Activated T-helper 2 cell treated with anti-CD3 and anti-CD28 coated beads, Interferon-gamma antibody, Interleukin-2, Interleukin-4, amounts not matched to agents 10 μg/mL and 5 μg/mL and 100 μg/mL, durations not matched to agents 14 hours and 24 hours and 36 hours (primary cell): ENCODE measurements around the gene RITA1. TPM values are rescaled to one million over a fixed set of nuclear protein-coding genes. Genes with fewer than 3 reads are reported as not detected.
A peak's percentile ranks its signal among the peaks of the same experiment; 100 is the strongest.
"Not testable (repeated sequence)": the region's sequence is repeated elsewhere in the genome, so short reads cannot be mapped to it uniquely, and the experiment has no call there.

Source experiments
- DNase-seq: peaks from one replicate; pipeline ENCODE4 v3.0.0; 2021; ENCODE audit warnings: low spot score
- H3K27ac Mint-ChIP-seq: one replicate; pipeline ENCODE4 v1.8.0; 2021; ENCODE audit warnings: mixed read lengths
- H3K27me3 Mint-ChIP-seq: one replicate; pipeline ENCODE4 v1.8.0; 2021; ENCODE audit warnings: low read depth, mixed read lengths
- H3K36me3 Mint-ChIP-seq: one replicate; pipeline ENCODE4 v1.8.0; 2021; ENCODE audit warnings: low read depth, mixed read lengths
- H3K4me1 Mint-ChIP-seq: one replicate; pipeline ENCODE4 v1.8.0; 2021; ENCODE audit warnings: low read depth, mixed read lengths
- H3K4me3 Mint-ChIP-seq: one replicate; pipeline ENCODE4 v1.8.0; 2021; ENCODE audit warnings: low read depth, mild to moderate bottlenecking, moderate library complexity, mixed read lengths
- H3K9me3 Mint-ChIP-seq: one replicate; pipeline ENCODE4 v1.8.0; 2021; ENCODE audit warnings: mixed read lengths
- intact Hi-C: fragments of 100-400 bp; cut with micrococcal nuclease; formaldehyde crosslinking; loops from one replicate; pipeline ENCODE4 v1.15.1; 2023
- total RNA-seq: library from RNA; stranded (reverse); gene quantifications from 2 replicates; pipeline ENCODE4 v1.2.3, GENCODE V29; 2022

RITA1 gene
- total RNA-seq, 1 donor from 2014 or later = 27.2 TPM

DNA sequence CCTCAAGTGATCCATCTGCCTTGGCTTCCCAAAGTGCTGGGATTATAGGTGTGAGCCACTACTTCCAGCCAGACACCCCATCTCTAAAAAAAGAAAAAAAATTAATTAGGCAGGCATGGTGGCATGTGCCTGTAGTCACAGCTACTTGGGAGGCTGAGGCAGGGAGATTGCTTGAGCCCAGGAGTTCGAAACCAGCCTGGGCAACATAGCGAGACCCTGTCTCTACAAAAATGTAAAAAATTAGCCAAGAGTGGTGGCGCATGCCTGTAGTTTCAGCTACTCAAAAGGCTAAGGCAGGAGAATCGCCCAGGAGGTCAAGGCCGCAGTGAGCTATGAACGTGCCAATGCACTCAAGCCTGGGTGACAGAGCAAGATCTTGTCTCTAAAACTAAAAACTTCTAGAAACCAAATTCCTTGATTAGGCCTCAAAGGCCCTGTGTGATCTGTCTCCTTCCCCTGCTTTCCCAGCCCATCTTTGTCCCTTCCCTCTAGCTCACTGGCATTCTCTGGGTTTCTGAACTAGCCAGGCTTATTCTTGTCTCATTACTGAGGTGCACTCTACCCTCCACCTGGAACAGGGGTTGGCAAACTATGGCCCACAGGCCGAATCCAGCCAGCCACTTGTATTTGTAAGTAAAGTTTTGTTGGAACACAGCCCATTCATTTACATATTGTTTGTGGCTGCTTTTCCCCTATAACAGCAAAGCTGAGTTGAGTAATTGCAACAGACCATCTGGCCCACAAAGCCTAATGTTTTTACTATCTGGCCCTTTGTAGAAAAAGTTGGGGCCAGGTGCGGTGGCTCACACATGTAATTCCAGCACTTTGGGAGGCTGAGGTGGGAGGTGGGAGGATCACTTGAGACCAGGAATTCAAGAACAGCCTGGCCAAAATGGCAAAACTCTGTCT is 18.6 kb downstream of the RITA1 start:
- H3K36me3 Mint-ChIP-seq = no peaks in the 10 kb centered on the region
- no peaks in the 10 kb centered on the region for H3K9me3 Mint-ChIP-seq
- H3K27ac Mint-ChIP-seq = peak overlapping the region; percentile 51
- H3K4me1 Mint-ChIP-seq = peaks cover 35% of the 10 kb centered on the region
- H3K4me3 Mint-ChIP-seq = no peak overlapping the region
- intact Hi-C loops = loop anchor here (10.0 kb wide), 1 partner anchor 761 kb away; the partner anchor contains the start of gene RBM19
- H3K27me3 Mint-ChIP-seq = no peaks in the 10 kb centered on the region
- DNase-seq = no peak

DNA sequence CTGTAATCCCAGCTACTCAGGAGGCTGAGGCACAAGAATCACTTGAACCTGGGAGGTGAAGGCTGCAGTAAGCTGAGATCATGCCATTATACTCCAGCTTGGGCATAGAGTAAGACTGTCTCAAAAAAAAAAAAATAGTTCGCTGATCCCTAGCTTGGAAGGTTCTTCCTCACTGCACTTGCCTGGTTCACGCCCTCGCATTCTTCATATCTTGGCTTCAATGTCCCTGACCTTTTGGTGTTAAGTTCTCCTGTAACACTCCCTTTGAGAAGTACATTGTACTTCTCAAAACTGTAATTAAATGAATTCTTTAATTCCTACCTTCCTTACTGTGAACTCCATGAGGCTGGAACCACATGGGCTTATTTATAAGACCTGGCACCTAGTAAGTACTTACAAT is 19.3 kb downstream of the RITA1 start:
- no peak overlapping the region for H3K27ac Mint-ChIP-seq
- H3K27me3 Mint-ChIP-seq = no peaks in the 10 kb centered on the region
- peaks cover 41% of the 10 kb centered on the region for H3K4me1 Mint-ChIP-seq
- intact Hi-C loops = loop anchor here (5.0 to 10.0 kb wide), 2 partner anchors 152 to 760 kb away; partner anchors contain the start of genes PLBD2 and RBM19
- H3K9me3 Mint-ChIP-seq = no peaks in the 10 kb centered on the region
- no peak overlapping the region for H3K4me3 Mint-ChIP-seq
- no peak for DNase-seq
- H3K36me3 Mint-ChIP-seq = no peaks in the 10 kb centered on the region

DNA sequence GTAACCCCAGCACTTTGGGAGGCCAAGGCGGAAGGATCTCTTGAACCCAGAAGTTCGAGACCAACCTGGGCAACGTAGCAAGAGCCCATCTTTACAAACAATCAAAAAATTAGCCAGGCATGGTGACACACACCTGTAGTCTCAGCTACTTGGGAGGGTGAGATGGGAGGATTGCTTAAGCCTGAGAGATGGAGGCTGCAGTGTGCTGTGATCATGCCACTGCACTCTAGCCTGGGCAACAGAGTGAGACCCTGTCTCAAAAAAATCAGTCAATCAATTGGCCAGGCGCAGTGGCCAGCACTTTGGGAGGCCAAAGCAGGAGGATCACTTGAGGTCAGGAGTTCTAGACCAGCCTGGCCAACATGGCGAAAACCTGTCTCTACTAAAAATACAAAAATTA is 21.3 kb downstream of the RITA1 start:
- H3K27me3 Mint-ChIP-seq, DNase-seq, H3K9me3 Mint-ChIP-seq: not testable (repeated sequence)
- H3K36me3 Mint-ChIP-seq = peaks cover 10% of the 10 kb centered on the region
- H3K4me1 Mint-ChIP-seq = peaks cover 51% of the 10 kb centered on the region
- H3K4me3 Mint-ChIP-seq = peak overlapping the region; percentile 35
- H3K27ac Mint-ChIP-seq = peak overlapping the region; percentile 56
- intact Hi-C loops = loop anchor here (5.0 to 10.0 kb wide), 2 partner anchors 150 to 758 kb away; partner anchors contain the start of genes PLBD2 and RBM19

DNA sequence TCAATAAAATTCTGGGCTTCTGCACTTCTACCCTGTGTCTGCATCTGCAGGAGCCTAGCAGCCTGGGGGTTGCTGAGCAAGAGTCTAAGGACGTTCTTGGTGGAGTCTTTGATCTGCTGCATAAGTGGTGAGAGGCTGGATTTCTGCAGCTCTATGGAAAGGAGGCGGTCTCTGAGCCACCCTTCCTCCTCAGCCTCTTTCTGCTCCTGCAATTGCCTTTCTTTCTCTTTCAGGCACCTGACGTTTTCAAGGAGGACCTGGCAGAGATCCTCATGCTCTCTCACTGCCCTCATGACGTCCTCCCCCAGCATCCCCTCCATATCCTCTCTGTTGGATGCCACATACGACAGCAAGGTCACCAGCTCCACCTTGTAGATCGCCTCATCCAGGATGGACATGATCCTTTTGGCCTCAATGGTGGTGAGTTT is 22.1 kb downstream of the RITA1 start:
- peaks cover 56% of the 10 kb centered on the region for H3K4me1 Mint-ChIP-seq
- peak overlapping the region; percentile 1 for H3K4me3 Mint-ChIP-seq
- intact Hi-C loops = loop anchor here (1.0 to 10.0 kb wide), 5 partner anchors 14 to 757 kb away; partner anchors contain the start of genes DDX54, PLBD2, RBM19 and RITA1
- H3K36me3 Mint-ChIP-seq = peaks cover 10% of the 10 kb centered on the region
- no peaks in the 10 kb centered on the region for H3K27me3 Mint-ChIP-seq
- no peak for DNase-seq
- H3K27ac Mint-ChIP-seq = peak overlapping the region; percentile 97
- no peaks in the 10 kb centered on the region for H3K9me3 Mint-ChIP-seq

DNA sequence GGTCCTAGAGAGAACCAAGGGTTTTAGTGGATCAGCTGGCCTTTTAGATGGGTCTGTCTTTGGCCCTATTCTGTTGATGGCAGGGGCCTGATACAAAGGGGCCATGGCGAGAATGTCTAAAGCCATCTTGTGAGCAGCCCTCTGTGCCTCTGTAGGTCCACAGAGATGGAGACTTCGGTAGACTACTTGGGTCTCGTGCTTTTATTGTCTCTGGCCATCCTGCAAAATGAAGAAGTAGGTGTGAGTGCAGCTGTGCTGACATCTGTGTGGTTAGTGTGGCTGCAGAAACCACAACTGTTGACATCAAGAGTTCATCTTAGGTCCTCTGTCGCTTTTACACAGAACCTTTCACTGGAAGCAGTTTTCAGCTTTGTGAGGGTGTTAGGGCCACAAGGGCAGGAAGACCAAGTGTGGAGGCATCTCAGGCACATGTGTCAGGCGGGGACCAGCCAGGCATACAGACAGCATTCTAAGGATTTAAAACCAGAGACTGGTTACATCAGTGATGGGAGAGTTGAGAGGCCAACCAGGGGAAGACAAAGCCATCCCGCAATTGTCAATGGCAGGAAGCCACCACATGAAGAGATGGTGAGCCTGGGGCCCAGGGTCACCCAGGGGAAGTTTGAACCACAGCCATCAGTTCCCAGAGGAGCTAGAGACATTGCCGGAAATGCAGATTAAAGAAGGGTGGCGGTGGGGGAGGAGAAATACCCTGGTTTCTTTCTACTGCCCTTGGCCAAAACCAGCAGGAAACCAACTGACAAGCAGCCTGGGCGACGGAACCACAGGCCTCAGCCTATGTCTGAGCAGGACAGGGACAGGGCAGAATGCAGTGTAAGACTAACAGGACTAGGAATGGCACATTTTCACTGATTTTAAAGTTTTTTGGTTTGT is 22.8 kb downstream of the RITA1 start:
- DNase-seq = peak; percentile 69
- peak overlapping the region; percentile 97 for H3K27ac Mint-ChIP-seq
- peaks cover 58% of the 10 kb centered on the region for H3K4me1 Mint-ChIP-seq
- intact Hi-C loops = loop anchor here (1.0 to 10.0 kb wide), 5 partner anchors 13 to 757 kb away; partner anchors contain the start of genes DDX54, PLBD2, RBM19 and RITA1
- H3K27me3 Mint-ChIP-seq = no peaks in the 10 kb centered on the region
- no peaks in the 10 kb centered on the region for H3K9me3 Mint-ChIP-seq
- peaks cover 10% of the 10 kb centered on the region for H3K36me3 Mint-ChIP-seq
- peak overlapping the region; percentile 57 for H3K4me3 Mint-ChIP-seq

DNA sequence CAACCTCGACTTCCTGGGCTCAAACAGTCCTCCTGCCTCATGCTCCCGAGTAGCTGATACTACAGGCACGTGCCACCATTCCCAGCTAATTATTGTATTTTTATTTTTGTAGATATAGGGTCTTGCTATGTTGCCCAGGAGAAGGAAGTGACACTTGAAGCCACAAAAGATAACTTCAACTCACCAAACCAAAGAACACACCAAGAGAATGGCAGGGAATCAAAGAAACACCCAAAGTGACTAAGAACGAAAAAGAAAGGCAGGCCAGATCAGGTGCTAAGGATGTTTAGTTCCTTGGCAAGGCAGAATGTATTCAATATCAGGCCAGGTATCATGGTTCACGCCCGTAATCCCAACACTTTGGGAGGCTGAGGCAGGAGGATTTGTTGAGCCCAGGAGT is 25.6 kb downstream of the RITA1 start:
- Mint-ChIP-seq H3K4me3 (no peak overlapping the region), H3K27me3 (no peaks in the 10 kb centered on the region), H3K27ac (peak overlapping the region; percentile 44), H3K9me3 (no peaks in the 10 kb centered on the region), H3K4me1 (peaks cover 68% of the 10 kb centered on the region), H3K36me3 (peaks cover 10% of the 10 kb centered on the region)
- DNase-seq = no peak
- intact Hi-C loops = no loop called here

DNA sequence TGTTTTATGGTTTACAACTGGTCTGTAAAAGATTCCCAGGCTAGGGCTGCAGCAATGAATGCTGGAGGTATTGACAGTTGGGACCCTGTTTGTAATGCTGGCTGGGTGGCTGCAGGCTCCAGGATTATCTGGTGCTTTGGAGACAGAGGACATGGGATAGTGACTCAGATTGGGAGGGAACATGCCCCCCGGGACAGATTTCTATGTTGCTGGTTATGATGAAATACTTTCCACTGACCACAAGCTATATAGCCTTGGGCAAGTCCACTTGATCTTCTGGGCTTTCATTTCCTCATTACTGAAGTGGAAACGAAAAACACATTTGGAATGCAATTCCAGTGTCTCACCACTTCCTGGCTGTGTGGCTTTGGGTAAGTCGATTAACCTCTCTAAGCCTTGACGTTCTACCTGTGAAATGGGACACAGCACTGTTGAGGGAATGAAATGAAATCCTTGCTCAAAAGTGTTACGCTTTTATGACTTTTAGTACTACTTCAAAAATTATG is 29.4 kb downstream of the RITA1 start:
- Mint-ChIP-seq H3K9me3 (no peaks in the 10 kb centered on the region), H3K27ac (peak overlapping the region; percentile 25), H3K4me1 (peaks cover 49% of the 10 kb centered on the region), H3K4me3 (no peak overlapping the region), H3K27me3 (no peaks in the 10 kb centered on the region), H3K36me3 (peaks cover 10% of the 10 kb centered on the region)
- intact Hi-C loops = no loop called here
- no peak for DNase-seq

DNA sequence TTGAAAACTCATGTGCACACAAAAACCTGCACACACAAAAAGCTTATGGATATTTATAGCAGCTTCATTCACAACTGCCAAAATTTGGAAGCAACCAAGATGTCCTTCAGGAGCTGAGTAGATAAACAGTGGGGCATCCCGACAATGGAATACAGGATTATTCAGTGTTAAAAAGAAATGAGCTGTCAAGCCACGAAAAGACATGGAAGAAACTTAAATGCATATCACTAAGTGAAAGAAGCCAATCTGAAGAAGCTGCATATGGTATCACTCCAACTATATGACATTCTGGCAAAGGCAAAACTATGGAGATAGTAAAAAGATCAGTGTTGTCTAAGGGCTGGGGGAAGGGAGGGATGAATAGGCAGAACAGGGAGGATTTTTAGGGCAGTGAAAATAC is 30.5 kb downstream of the RITA1 start:
- Mint-ChIP-seq H3K9me3 (no peaks in the 10 kb centered on the region), H3K27ac (no peak overlapping the region), H3K36me3 (peaks cover 4% of the 10 kb centered on the region), H3K4me3 (no peak overlapping the region), H3K27me3 (no peaks in the 10 kb centered on the region), H3K4me1 (peaks cover 47% of the 10 kb centered on the region)
- no peak for DNase-seq
- intact Hi-C loops = no loop called here

DNA sequence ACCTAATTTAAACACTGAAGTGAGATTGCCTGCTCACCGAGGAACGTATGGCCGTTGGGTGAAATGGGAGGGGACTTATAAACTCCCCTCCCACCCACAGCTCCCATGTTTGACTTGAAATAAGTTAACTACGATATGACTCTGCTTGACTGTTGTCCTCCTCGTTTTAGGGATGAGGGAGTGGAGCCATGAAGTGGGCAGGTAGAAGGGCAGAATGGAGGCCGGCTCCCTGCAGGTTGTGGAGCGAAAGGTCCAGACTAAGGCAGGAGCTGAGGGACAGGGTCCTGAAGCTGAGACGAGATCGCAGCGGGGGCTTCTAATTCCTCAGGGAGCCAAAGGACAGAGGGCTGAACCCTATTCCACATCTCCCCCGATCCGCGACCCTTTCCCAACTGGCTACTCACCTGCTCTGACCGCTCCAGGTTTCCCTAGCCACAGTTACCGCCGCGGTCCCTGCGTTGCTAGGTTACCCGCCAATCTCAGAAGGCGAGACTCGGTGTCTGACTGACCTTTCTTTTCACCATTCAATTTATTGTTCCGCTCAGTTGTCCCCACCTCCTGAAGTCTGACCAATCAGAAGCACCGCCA is 35.2 kb downstream of the RITA1 start:
- H3K27ac Mint-ChIP-seq = peak overlapping the region; percentile 81
- peaks cover 39% of the 10 kb centered on the region for H3K4me1 Mint-ChIP-seq
- intact Hi-C loops = loop anchor here (1.0 to 5.0 kb wide), 5 partner anchors 10 to 137 kb away; partner anchors contain the start of genes DDX54, PLBD2, RITA1 and SLC8B1
- no peak for DNase-seq
- H3K4me3 Mint-ChIP-seq = peak overlapping the region; percentile 94
- no peaks in the 10 kb centered on the region for H3K9me3 Mint-ChIP-seq
- H3K36me3 Mint-ChIP-seq = no peaks in the 10 kb centered on the region
- H3K27me3 Mint-ChIP-seq = no peaks in the 10 kb centered on the region

DNA sequence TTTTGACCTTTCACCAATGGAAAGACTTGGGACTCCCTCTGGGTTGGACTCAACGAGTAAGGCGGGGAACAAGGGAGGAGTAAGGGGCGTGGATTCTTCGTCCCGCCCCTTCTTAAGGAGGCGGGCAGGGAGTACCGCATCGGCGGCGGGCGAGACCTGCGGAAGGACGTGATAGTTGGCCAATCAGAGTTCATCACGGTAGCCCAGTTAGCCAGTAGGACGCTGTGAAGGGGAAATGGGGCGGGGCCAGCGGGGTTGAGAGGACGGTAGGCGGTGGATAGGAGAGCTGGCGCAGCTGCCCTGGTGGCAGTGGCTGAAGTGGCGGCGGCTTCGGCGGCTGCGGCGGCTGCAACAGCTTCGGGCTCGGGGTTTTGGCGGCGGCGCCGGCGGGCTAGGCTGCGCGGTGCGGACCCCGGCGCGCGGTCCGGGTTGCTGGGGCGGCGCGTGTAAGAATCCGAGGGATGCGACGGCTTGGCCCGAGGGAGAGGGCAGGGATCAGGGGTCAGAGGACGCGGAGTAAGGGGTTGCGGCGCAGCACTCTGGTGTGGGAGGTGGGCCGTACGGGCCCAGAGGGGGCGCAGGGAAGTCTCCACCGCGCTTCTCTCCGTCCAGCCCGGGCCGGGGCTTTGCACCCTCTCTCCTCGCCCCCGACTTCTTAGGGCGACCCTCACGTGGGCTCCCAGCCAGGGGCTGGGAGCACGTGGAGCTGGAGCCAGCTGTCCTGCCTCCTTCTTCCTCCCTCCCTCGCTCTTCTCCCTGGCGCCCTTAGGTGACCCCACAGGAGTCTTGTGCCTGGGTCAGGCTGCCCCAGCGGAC is 35.9 kb downstream of the RITA1 start, which contains the start of gene TPCN1:
TSS of gene TPCN1 (plus strand) at position 284 of the 816 bp plus-strand sequence. CDS start 5,389 bp downstream, outside the sequence.
- H3K27ac Mint-ChIP-seq = peak within 1 kb of the TSS; percentile 85
- H3K36me3 Mint-ChIP-seq = no peaks in the 10 kb centered on the region
- no peaks in the 10 kb centered on the region for H3K27me3 Mint-ChIP-seq
- H3K9me3 Mint-ChIP-seq = no peaks in the 10 kb centered on the region
- peaks cover 32% of the 10 kb centered on the region for H3K4me1 Mint-ChIP-seq
- DNase-seq = peak; percentile 99
- intact Hi-C loops = loop anchor here (1.0 to 5.0 kb wide), 5 partner anchors 9 to 136 kb away; partner anchors contain the start of genes DDX54, PLBD2, RITA1 and SLC8B1
- peak within 1 kb of the TSS; percentile 94 for H3K4me3 Mint-ChIP-seq

DNA sequence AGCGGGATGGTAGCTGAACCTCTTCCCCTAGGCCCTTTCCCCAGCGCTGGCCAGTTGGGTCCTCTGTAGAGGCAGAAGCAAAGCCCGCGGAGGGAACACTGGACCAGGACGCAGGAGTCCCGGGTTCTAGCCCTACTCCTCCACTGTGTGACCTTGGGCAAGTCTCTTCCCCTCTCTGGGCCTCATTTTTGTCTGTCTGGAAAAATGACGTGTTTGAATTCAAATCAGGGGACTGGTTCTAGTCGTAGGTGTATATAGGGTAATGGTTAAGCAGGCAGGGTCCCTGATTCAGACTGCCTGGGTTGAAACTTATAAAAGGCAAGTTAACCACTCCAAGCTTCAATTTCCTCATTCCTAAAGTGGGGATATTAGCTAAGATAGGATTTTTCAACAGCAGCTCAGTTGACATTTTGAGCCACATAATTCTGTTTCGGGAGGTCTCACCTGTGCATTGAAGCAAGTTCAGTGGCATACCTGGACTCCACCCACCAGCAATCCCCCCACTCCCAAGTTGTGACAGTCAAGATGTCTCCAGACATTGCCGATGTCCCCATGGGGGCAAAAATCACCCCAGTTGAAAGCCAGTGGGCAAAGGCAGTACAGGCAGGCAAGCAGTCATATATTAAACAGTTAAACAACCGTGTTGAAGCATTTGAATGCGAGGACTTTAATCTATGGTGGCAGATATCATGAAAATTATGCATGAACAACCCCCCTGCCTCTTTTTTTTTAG is 36.6 kb downstream of the RITA1 start:
- H3K36me3 Mint-ChIP-seq = peaks cover under 1% of the 10 kb centered on the region
- no peaks in the 10 kb centered on the region for H3K9me3 Mint-ChIP-seq
- H3K4me3 Mint-ChIP-seq = peak overlapping the region; percentile 94
- intact Hi-C loops = loop anchor here (1.0 to 5.0 kb wide), 5 partner anchors 8 to 135 kb away; partner anchors contain the start of genes DDX54, PLBD2, RITA1 and SLC8B1
- DNase-seq = no peak
- peak overlapping the region; percentile 85 for H3K27ac Mint-ChIP-seq
- H3K27me3 Mint-ChIP-seq = no peaks in the 10 kb centered on the region
- peaks cover 29% of the 10 kb centered on the region for H3K4me1 Mint-ChIP-seq
